Uterus (tissue), 2 donors: ENCODE measurements around the gene CPM.

Source experiments
- POLR2A ChIP-seq, 2 donors: fragments of 450-650 bp; IDR thresholded peaks; one replicate each; pipeline ENCODE4 v1.6.1; 2016; ENCODE audit warnings: antibody characterized with exemption in 2 of 2, mild to moderate bottlenecking in 1 of 2, moderate library complexity in 1 of 2
- TF ChIP-seq, protein P1 (sequence below), 4 experiments: fragments of 200-600 bp in 2 of 4; fragments of 450-650 bp in 2 of 4; sonication (generic) in 2 of 4; IDR thresholded peaks; one replicate each; pipeline ENCODE4 v1.5.1; 2016 to 2019; ENCODE audit warnings: antibody characterized with exemption in 4 of 4, mild to moderate bottlenecking in 2 of 4, moderate library complexity in 1 of 4

DNA sequence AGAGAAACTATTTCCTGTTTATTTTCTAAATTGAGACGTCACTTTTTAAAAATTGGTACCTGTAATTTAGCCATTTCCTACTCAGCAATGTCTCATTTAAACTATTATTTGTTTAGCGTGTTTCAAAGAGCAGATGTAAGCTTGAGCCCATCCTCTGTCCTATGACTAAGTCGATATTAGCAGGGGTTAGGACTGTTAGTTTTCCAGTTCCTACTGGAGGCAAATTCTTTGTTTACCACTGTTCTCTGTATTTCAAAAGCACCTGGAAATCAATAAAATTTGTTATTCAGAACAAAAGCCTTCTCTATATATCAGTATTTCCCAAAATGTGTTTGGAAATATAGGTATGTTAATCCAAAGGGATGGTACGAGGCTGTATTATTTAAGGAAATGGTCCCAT lies 82.6 kb downstream of the CPM start:
- TF ChIP-seq, protein P1, sequence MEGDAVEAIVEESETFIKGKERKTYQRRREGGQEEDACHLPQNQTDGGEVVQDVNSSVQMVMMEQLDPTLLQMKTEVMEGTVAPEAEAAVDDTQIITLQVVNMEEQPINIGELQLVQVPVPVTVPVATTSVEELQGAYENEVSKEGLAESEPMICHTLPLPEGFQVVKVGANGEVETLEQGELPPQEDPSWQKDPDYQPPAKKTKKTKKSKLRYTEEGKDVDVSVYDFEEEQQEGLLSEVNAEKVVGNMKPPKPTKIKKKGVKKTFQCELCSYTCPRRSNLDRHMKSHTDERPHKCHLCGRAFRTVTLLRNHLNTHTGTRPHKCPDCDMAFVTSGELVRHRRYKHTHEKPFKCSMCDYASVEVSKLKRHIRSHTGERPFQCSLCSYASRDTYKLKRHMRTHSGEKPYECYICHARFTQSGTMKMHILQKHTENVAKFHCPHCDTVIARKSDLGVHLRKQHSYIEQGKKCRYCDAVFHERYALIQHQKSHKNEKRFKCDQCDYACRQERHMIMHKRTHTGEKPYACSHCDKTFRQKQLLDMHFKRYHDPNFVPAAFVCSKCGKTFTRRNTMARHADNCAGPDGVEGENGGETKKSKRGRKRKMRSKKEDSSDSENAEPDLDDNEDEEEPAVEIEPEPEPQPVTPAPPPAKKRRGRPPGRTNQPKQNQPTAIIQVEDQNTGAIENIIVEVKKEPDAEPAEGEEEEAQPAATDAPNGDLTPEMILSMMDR (IDR thresholded peaks at IDR 0.05), result no peak
- TF ChIP-seq POLR2A (IDR thresholded peaks at IDR 0.05), result no peak
